Measurements from ENCODE around the gene SUCNR1.

DNA sequence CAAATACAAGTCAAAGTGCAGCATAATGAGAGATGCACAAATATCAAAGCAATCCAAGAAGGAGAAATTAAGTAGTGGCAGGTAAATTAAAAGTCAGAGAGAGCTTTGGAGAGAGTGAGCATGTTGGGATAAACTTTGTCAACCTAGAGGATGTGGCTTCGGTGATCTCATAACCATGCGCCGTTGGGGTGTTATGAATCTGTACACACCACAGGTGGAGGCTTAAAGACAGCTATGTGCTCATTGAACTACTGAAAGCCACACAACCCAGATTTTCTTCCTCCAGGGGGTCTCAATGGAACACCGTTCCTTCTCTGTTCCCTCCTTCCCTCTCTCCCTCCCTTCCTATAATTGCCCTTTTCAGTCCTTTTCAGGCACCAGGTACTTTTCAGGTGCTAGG is 52.0 kb downstream of the SUCNR1 start:
- TF ChIP-seq POLR2A (IDR thresholded peaks at IDR 0.05): no peak
- TF ChIP-seq, protein P1, sequence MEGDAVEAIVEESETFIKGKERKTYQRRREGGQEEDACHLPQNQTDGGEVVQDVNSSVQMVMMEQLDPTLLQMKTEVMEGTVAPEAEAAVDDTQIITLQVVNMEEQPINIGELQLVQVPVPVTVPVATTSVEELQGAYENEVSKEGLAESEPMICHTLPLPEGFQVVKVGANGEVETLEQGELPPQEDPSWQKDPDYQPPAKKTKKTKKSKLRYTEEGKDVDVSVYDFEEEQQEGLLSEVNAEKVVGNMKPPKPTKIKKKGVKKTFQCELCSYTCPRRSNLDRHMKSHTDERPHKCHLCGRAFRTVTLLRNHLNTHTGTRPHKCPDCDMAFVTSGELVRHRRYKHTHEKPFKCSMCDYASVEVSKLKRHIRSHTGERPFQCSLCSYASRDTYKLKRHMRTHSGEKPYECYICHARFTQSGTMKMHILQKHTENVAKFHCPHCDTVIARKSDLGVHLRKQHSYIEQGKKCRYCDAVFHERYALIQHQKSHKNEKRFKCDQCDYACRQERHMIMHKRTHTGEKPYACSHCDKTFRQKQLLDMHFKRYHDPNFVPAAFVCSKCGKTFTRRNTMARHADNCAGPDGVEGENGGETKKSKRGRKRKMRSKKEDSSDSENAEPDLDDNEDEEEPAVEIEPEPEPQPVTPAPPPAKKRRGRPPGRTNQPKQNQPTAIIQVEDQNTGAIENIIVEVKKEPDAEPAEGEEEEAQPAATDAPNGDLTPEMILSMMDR (IDR thresholded peaks at IDR 0.05): no peak
- no peak for TF ChIP-seq EP300 (IDR thresholded peaks at IDR 0.05)
